ENCODE measurements around the gene KCNK1. TPM values are rescaled to one million over a fixed set of nuclear protein-coding genes. Genes with fewer than 3 reads are reported as not detected.
"Not testable (repeated sequence)": the region's sequence is repeated elsewhere in the genome, so short reads cannot be mapped to it uniquely, and the experiment has no call there.

Gene KCNK1
- total RNA-seq, 1 experiment from 2014 or later = 0.13 TPM

- TF ChIP-seq SIN3A (IDR thresholded peaks at IDR 0.05; ENCODE audit: borderline replicate concordance, insufficient read depth, low read depth, low read length) (no peak), CTCF (IDR thresholded peaks at IDR 0.05) (peak; percentile 24)
- Histone ChIP-seq H3K36me3 (ENCODE audit: control insufficient read depth, insufficient read depth, low read length) (no peaks in the 10 kb centered on the region), H3K27ac (ENCODE audit: low read length) (no peak overlapping the region), H3K4me3 (ENCODE audit: low read depth in 2 of 2, low read length in 2 of 2) (no peak overlapping the region), H3K9me3 (ENCODE audit: control insufficient read depth, insufficient read depth, low read depth, low read length) (no peaks in the 10 kb centered on the region), H3K27me3 (ENCODE audit: control insufficient read depth, insufficient read depth, low read length) (peaks cover 1% of the 10 kb centered on the region), H3K4me1 (ENCODE audit: control insufficient read depth, insufficient read depth, low read length) (no peaks in the 10 kb centered on the region)
- POLR2A ChIA-PET = no interaction called here
- no peak for ATAC-seq
- BruUV-seq (replicated peaks) = no TSS peak
- DNase-seq (ENCODE audit: low read depth, low spot score) = no peak
- CTCF ChIA-PET = no interaction called here
- intact Hi-C loops (cut with micrococcal nuclease; ENCODE audit: unreplicated experiment) = no loop called here
- in situ Hi-C loops (cut with HindIII; ENCODE audit: low pct_unique_long_range_greater_than_20kb, low sequenced_read_pairs) = no loop called here
Measured at GRCh38 chr1:233679591-233680373, 65.9 kb downstream of the KCNK1 start.

- TF ChIP-seq CTCF (IDR thresholded peaks at IDR 0.05) = no peak
- no peak for TF ChIP-seq POLR2AphosphoS5 (IDR thresholded peaks at IDR 0.05; ENCODE audit: low read depth, low read length)
- Histone ChIP-seq H3K4me3 (ENCODE audit: low read depth in 2 of 2, low read length in 2 of 2) (no peak overlapping the region), H3K9me3 (ENCODE audit: control insufficient read depth, insufficient read depth, low read depth, low read length) (no peaks in the 10 kb centered on the region), H3K36me3 (ENCODE audit: control insufficient read depth, insufficient read depth, low read length) (no peaks in the 10 kb centered on the region), H3K4me1 (ENCODE audit: control insufficient read depth, insufficient read depth, low read length) (no peaks in the 10 kb centered on the region), H3K27ac (ENCODE audit: low read length) (no peak overlapping the region), H3K27me3 (ENCODE audit: control insufficient read depth, insufficient read depth, low read length) (no peaks in the 10 kb centered on the region; the same call in 1 of the 2 replicates)
- BruUV-seq (replicated peaks) = no TSS peak
- intact Hi-C loops (cut with micrococcal nuclease; ENCODE audit: unreplicated experiment) (no loop called here), in situ Hi-C loops (cut with HindIII; ENCODE audit: low pct_unique_long_range_greater_than_20kb, low sequenced_read_pairs) (no loop called here)
- POLR2A ChIA-PET = no interaction called here
- DNase-seq (ENCODE audit: low read depth, low spot score) (no peak), ATAC-seq (no peak)
- CTCF ChIA-PET = no interaction called here
Measured at GRCh38 chr1:233681285-233681684, 67.4 kb downstream of the KCNK1 start.

GRCh38 chr1:233686653-233687052 is 72.7 kb downstream of the KCNK1 start:
- ATAC-seq; H3K27me3 ChIP-seq (ENCODE audit: control insufficient read depth, insufficient read depth, low read length); in situ Hi-C loops (cut with HindIII; ENCODE audit: low pct_unique_long_range_greater_than_20kb, low sequenced_read_pairs); H3K36me3 ChIP-seq (ENCODE audit: control insufficient read depth, insufficient read depth, low read length); H3K27ac ChIP-seq (ENCODE audit: low read length); BruUV-seq (replicated peaks); intact Hi-C loops (cut with micrococcal nuclease; ENCODE audit: unreplicated experiment); CTCF ChIA-PET; POLR2A ChIA-PET; H3K4me1 ChIP-seq (ENCODE audit: control insufficient read depth, insufficient read depth, low read length); DNase-seq (ENCODE audit: low read depth, low spot score); H3K4me3 ChIP-seq (ENCODE audit: low read depth in 2 of 2, low read length in 2 of 2); H3K9me3 ChIP-seq (ENCODE audit: control insufficient read depth, insufficient read depth, low read depth, low read length): not testable (repeated sequence)

All from Panc1 (cell line).